HG03060 (cell line): ENCODE results near the gene YLPM1.
A peak's percentile ranks its signal among the peaks of the same experiment; 100 is the strongest.
"Not testable (repeated sequence)": the region's sequence is repeated elsewhere in the genome, so short reads cannot be mapped to it uniquely, and the experiment has no call there.

Experiments used
- ATAC-seq: cut with Tn5 transposase; IDR thresholded peaks from one replicate; pipeline ENCODE4 v1.9.1; 2021; ENCODE audit warnings: low read depth, moderate number of reproducible peaks; ENCODE audit not compliant: unreplicated experiment

YLPM1 gene

GRCh38 chr14:74762917-74763802 is at the start of gene YLPM1:
Gene YLPM1, plus strand, starts transcription at chr14:74763316. Its CDS starts 174 bp downstream, at chr14:74763490.
- peak; percentile 90 for ATAC-seq

- ATAC-seq: no peak
Observed at GRCh38 chr14:74713395-74713735, 49.8 kb upstream of the YLPM1 start.

- no peak for ATAC-seq
Observed at GRCh38 chr14:74720526-74720925, 42.6 kb upstream of the YLPM1 start.

GRCh38 chr14:74723134-74723533 is 40.0 kb upstream of the YLPM1 start:
- no peak for ATAC-seq

- ATAC-seq: no peak
Observed at GRCh38 chr14:74732387-74732786, 30.7 kb upstream of the YLPM1 start.

GRCh38 chr14:74733221-74733620 is 29.9 kb upstream of the YLPM1 start:
- no peak for ATAC-seq

GRCh38 chr14:74735125-74735524 is 28.0 kb upstream of the YLPM1 start:
- ATAC-seq: no peak

- ATAC-seq: no peak
Observed at GRCh38 chr14:74737753-74738325, 25.3 kb upstream of the YLPM1 start.

GRCh38 chr14:74739293-74740030 is 23.7 kb upstream of the YLPM1 start:
- ATAC-seq: no peak

GRCh38 chr14:74747237-74747636 is 15.9 kb upstream of the YLPM1 start:
- ATAC-seq: no peak

- no peak for ATAC-seq
Observed at GRCh38 chr14:74754157-74754556, 9.0 kb upstream of the YLPM1 start.

- no peak for ATAC-seq
Observed at GRCh38 chr14:74754899-74755298, 8.2 kb upstream of the YLPM1 start.

GRCh38 chr14:74756326-74756725 is 6.8 kb upstream of the YLPM1 start:
- ATAC-seq: no peak

GRCh38 chr14:74758505-74758904 is 4.6 kb upstream of the YLPM1 start:
- ATAC-seq: not testable (repeated sequence)

GRCh38 chr14:74763803-74764531 is 851 bp downstream of the YLPM1 start:
- no peak for ATAC-seq

GRCh38 chr14:74765721-74766120 is 2.6 kb downstream of the YLPM1 start:
- ATAC-seq: no peak

- ATAC-seq: no peak
Observed at GRCh38 chr14:74771399-74771798, 8.3 kb downstream of the YLPM1 start.

GRCh38 chr14:74784634-74785033 is 21.5 kb downstream of the YLPM1 start:
- no peak for ATAC-seq

GRCh38 chr14:74785056-74785613 is 22.0 kb downstream of the YLPM1 start:
- no peak for ATAC-seq

GRCh38 chr14:74786796-74787315 is 23.7 kb downstream of the YLPM1 start:
- no peak for ATAC-seq
